ENCODE measurements around the gene RBP2.

Gene RBP2

GRCh38 chr3:139481116-139481515 is 4.8 kb upstream of the RBP2 start:
- DNase-seq (ENCODE audit: low read depth in 2 of 2) = no peak

DNA sequence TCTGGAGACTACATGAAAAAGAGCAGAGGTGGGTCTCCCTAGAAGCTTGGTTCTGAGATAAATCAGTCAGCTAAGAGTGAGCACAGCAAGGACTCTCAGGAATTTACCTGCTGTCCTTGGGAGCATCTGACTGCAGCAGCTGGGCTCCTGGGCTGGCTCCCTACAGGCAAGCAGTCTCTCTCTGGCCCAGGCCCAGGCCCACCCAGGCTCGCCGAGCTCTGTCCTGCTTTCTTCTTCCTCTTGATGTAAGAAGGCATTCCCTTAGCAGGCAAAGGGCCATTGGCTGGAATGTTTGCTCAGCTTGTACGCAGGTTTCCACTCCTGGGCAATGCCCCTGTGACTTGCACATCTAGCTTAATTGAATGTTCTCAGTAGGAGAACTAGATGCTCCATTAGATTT is 4.3 kb upstream of the RBP2 start:
- no peak for DNase-seq (ENCODE audit: low read depth in 2 of 2)

- DNase-seq (ENCODE audit: low read depth in 2 of 2) = no peak
These were observed 1.7 kb upstream of the RBP2 start for GRCh38 chr3:139477710-139478640.

GRCh38 chr3:139473155-139473771 is 3.1 kb downstream of the RBP2 start:
- DNase-seq (ENCODE audit: low read depth in 2 of 2) = no peak

GRCh38 chr3:139472380-139473010 is 3.8 kb downstream of the RBP2 start:
- DNase-seq (ENCODE audit: low read depth in 2 of 2) = no peak

DNA sequence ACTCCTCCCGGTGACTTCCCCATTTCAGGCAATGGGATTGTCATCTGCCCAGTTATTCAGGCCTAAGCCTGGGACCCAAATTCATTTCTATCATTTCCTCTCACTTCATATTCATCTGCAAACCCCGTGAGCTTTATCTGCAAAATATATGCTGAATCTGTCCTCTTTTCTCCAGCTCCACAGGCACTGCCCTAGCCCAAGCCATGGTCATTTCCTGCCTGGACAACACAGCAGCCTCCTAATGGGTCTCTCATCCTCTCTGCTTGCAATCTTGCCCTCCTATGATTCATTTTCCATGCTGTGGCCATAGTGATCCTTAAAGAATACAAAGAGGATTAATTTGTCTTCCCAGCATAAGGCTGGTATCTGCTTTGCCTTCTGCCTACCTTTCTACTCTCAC is 6.1 kb downstream of the RBP2 start:
- no peak for DNase-seq (ENCODE audit: low read depth in 2 of 2)

- no peak for DNase-seq (ENCODE audit: low read depth in 2 of 2)
These were observed 7.9 kb downstream of the RBP2 start for GRCh38 chr3:139468399-139468798.

GRCh38 chr3:139466360-139466759 is 10.0 kb downstream of the RBP2 start:
- no peak for DNase-seq (ENCODE audit: low read depth in 2 of 2)

- no peak for DNase-seq (ENCODE audit: low read depth in 2 of 2)
These were observed 10.7 kb downstream of the RBP2 start for GRCh38 chr3:139465636-139466035.

DNA sequence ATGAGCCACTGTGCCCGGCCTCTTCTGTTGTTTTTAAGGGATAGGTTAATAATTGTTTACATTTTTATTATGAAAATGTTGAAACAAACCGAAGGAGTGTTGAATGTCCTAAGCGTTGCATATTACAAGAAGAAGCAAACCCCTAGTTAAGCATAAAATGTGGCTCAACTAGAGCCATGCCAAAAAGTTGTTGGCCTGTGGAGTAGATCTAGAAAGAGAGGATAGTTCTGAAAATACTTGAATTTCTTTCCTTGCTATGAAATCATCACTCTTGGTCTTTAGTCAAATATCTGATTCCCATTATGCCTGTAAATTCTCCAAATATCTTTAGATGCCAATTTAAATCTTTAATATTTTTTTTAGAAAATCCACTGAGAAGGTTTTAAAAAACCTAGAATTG is 12.8 kb downstream of the RBP2 start:
- DNase-seq (ENCODE audit: low read depth in 2 of 2) = no peak

DNA sequence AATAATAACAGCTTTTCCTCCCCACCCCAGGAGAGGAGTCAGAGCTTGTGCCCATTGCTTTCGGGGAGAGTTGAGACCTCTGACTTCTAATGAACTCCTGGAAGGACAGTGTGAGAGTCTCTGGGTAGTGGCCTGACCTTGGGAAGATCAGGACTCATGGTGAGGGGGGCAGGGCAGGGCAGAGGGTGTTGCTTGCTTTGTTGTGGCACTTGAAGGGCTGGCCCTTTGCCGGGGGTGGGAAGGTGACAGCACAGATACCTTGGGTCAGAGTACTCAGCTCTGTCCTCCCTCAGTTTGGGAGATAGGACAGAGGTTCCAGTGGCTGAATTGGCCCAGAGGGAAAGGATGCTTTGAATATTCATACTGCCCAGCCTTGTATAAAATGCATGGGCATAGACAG is 15.8 kb downstream of the RBP2 start:
- no peak for DNase-seq (ENCODE audit: low read depth in 2 of 2)

DNA sequence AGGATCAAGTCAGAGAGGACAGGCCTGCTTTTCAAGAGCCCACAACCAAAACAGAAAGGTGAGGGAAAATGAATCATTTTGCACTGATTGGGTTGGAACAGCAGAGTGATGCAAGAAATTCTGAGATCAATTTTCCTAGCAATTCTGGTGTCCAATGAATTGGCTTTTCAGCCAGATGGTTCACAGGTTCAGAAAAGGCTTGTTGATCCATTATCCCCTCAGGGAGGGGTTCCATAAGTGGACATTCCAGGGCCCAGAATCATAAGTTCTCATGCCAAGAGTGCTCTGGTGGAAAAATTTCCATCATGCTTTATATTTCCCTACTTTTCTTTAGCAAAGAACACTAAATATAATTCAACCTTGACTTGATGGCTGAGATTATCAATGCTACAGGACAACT is 16.2 kb downstream of the RBP2 start:
- no peak for DNase-seq (ENCODE audit: low read depth in 2 of 2)

GRCh38 chr3:139458348-139458747 is 18.0 kb downstream of the RBP2 start:
- no peak for DNase-seq (ENCODE audit: low read depth in 2 of 2)

DNA sequence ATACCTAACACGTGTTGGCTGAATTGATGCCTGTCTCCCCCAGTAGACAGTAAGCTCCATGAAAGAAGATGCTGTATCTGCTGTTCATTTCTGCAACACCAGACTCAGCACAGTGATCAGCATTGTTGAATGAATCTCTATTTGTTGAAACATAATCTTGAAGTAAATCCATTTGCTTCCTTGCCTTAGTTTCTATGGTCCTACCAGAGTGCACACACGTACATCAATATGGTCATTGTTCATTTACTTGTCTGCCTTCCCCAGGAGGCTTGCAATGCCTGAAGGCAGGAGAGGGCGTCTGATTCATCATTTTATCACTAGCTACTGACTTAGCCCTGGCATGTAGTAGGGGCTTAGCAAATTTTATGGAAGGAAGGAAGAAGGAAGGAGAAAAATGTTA is 19.2 kb downstream of the RBP2 start:
- DNase-seq (ENCODE audit: low read depth in 2 of 2) = no peak

DNA sequence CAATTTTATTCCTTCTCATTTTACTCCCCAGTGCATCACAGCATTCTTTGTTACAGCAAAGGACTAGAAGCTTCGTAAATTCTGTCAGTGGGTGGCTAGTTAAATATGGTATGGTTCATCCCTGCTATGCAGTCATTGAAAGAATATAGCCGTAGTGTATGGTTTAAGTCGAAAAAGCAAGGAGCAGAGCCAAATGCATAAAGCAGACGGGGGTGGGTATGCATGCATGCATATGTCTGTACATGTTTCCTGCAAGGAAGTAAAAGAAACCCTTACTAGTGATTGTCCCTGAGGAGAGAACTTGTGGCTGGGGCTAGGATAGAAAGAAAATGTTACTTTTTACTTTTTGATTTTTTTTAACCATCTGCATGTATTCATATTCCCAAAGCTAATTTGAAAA is 19.9 kb downstream of the RBP2 start:
- DNase-seq (ENCODE audit: low read depth in 2 of 2) = no peak

- no peak for DNase-seq (ENCODE audit: low read depth in 2 of 2)
These were observed 20.5 kb downstream of the RBP2 start for GRCh38 chr3:139455855-139456254.

DNA sequence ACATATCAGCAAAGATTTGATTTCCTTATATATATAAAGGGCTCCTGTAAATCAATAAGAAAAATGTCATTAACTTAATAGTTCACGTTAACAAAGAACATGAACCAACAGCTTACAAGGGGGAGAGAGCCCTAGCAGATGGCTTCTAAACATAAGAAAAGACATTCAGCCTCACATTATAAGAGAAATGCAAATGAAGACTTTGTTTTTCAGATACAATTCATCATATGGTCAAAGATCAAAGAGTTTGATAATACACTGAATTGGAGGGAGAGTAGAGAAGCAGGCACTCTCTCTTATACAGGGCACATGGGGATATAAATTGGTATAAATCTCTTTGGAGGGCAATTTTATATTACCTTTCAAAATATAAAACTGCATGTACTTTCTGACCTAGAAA is 21.1 kb downstream of the RBP2 start:
- DNase-seq (ENCODE audit: low read depth in 2 of 2) = no peak

DNA sequence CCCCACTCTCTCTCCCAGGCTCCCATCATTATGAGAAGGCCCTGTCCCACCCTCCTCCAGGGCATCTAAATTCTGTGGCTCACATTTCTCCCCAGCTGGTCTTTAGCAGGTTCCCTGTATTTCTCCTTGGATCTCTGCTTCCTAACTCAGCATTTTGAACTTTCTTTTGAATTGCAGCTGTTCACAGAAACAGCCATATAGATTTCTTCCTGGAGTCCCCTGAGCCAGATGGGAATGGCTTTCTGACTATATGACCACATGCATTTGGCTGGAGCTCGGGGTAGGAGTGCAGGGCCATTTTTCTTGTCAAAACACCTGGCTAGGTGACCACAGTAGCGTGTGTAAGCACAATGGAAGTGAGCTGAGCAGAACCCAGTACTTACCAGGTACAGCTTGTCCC is 22.0 kb downstream of the RBP2 start:
- DNase-seq (ENCODE audit: low read depth in 2 of 2) = no peak

DNA sequence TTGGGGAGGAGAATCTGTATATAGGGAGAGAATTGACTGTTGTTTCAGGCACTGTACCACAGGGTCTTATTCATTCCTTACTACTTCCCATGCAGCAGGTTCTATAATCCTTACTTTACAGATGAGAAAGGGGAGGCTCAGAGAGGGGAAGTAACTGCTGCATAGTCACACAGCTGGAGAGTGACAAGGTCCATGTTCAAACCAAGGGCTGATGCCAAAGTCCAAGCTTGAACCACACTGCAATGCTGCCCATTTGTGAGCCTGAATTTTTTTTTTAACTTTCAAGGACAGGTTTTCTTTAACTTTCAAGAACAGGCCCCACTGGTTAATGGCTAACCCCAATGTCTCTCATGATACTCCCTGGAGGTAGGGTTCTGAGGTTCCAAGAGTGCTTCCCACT is 26.2 kb downstream of the RBP2 start:
- DNase-seq (ENCODE audit: low read depth in 2 of 2) = no peak

- DNase-seq (ENCODE audit: low read depth in 2 of 2) = no peak
These were observed 26.8 kb downstream of the RBP2 start for GRCh38 chr3:139449566-139449965.

DNA sequence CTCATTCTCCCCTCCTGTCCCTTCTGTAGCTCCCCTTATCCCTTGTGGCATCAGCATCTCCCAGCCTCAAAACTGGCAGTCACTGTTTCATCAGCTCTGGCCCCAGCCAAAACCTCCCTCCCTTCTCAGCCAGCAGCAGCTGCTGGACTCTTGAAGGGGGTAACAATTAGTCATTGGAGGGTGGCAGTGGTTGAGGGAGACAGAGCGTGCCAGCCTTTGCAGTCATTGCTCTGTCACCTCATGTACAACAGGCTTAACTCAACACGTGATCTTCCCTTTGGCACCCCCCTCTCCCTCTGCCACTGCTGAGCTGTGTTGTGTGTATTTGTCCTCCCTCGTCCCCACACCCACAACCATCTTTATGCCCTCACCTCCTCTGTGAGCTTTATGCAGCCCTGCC is 28.2 kb downstream of the RBP2 start:
- no peak for DNase-seq (ENCODE audit: low read depth in 2 of 2)

GRCh38 chr3:139447486-139447885 is 28.8 kb downstream of the RBP2 start:
- DNase-seq (ENCODE audit: low read depth in 2 of 2) = no peak

DNA sequence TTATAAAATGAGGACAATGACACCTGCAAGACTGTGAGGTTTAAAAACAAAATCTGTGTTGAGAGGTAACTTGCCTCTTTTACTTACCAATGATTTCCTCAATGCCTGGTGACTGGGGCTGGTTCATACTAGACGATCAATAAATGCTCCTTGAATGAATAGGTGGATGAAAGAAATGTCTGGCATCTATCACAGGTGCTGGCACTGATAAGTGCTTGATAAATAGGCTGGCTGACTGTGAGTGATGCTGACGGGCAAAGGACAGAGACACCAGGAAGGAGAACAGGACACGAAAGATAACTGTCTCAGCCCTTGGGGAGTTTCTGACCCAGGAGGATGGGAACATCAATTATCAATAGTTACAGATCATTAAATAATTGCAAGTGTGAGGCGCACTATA is 31.9 kb downstream of the RBP2 start:
- no peak for DNase-seq (ENCODE audit: low read depth in 2 of 2)
